PFSK-1 (cell line): ENCODE measurements around the gene PRRG1.

ENCODE experiments used
- FOXP2 ChIP-seq: optimal IDR thresholded peaks from 2 replicates; pipeline ENCODE3; 2011; ENCODE audit warnings: borderline replicate concordance, control low read depth, inconsistent platforms; ENCODE audit not compliant: insufficient read depth; ENCODE audit errors: extremely low read length, extremely low read depth
- POLR2AphosphoS5 ChIP-seq: IDR thresholded peaks from 2 replicates; pipeline ENCODE4 v1.6.1; 2012; ENCODE audit warnings: low read depth, mild to moderate bottlenecking, control low read depth, low read length, moderate library complexity
- REST ChIP-seq, 2 experiments: IDR thresholded peaks; 2 replicates each; pipeline versions ENCODE4 v1.6.1 to v1.8.0; 2011 to 2012; ENCODE audit warnings: low read depth in 2 of 2, low read length in 2 of 2, control low read depth in 1 of 2, inconsistent platforms in 1 of 2, mild to moderate bottlenecking in 1 of 2, moderate library complexity in 1 of 2; ENCODE audit not compliant: insufficient read depth in 1 of 2
- SIN3A ChIP-seq: IDR thresholded peaks from 2 replicates; pipeline ENCODE4 v1.6.1; 2012; ENCODE audit warnings: mild to moderate bottlenecking, low read length, moderate library complexity, borderline replicate concordance; ENCODE audit not compliant: insufficient read depth
- TAF1 ChIP-seq: IDR thresholded peaks from 2 replicates; pipeline ENCODE4 v1.6.1; 2012; ENCODE audit warnings: low read length, control low read depth, borderline replicate concordance; ENCODE audit not compliant: insufficient read depth

Gene PRRG1

GRCh38 chrX:37420185-37420584 lies 71.0 kb downstream of the PRRG1 start:
- TF ChIP-seq FOXP2 (no peak), SIN3A (no peak), POLR2AphosphoS5 (no peak), TAF1 (no peak), REST (IDR thresholded peaks at IDR 0.05; ENCODE audit: insufficient read depth in 1 of 2, low read depth in 2 of 2, low read length in 2 of 2) (no peak)

GRCh38 chrX:37420756-37421155 lies 71.6 kb downstream of the PRRG1 start:
- TF ChIP-seq REST (IDR thresholded peaks at IDR 0.05; ENCODE audit: insufficient read depth in 1 of 2, low read depth in 2 of 2, low read length in 2 of 2) (no peak), FOXP2 (no peak), SIN3A (no peak), TAF1 (no peak), POLR2AphosphoS5 (no peak)

- no peak for TF ChIP-seq SIN3A
- TF ChIP-seq POLR2AphosphoS5: no peak
- no peak for TF ChIP-seq FOXP2
- no peak for TF ChIP-seq REST (IDR thresholded peaks at IDR 0.05; ENCODE audit: insufficient read depth in 1 of 2, low read depth in 2 of 2, low read length in 2 of 2)
- no peak for TF ChIP-seq TAF1
Measured at GRCh38 chrX:37424000-37424429, 74.9 kb downstream of the PRRG1 start.

GRCh38 chrX:37425370-37425769 lies 76.2 kb downstream of the PRRG1 start:
- TF ChIP-seq REST (IDR thresholded peaks at IDR 0.05; ENCODE audit: insufficient read depth in 1 of 2, low read depth in 2 of 2, low read length in 2 of 2): no peak
- TF ChIP-seq TAF1: no peak
- no peak for TF ChIP-seq SIN3A
- TF ChIP-seq POLR2AphosphoS5: no peak
- no peak for TF ChIP-seq FOXP2

GRCh38 chrX:37434362-37434761 lies 85.2 kb downstream of the PRRG1 start:
- TF ChIP-seq SIN3A: no peak
- TF ChIP-seq REST (IDR thresholded peaks at IDR 0.05; ENCODE audit: insufficient read depth in 1 of 2, low read depth in 2 of 2, low read length in 2 of 2): no peak
- TF ChIP-seq POLR2AphosphoS5: no peak
- TF ChIP-seq TAF1: no peak
- TF ChIP-seq FOXP2: no peak
